ENCODE data around the gene OR51B5.

The OR51B5 gene, protein sequence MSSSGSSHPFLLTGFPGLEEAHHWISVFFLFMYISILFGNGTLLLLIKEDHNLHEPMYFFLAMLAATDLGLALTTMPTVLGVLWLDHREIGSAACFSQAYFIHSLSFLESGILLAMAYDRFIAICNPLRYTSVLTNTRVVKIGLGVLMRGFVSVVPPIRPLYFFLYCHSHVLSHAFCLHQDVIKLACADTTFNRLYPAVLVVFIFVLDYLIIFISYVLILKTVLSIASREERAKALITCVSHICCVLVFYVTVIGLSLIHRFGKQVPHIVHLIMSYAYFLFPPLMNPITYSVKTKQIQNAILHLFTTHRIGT

GRCh38 chr11:5343474-5344335 lies at the start of gene OR51B5:
Gene OR51B5, minus strand, starts transcription at chr11:5343524. Its CDS starts 0 bp downstream, at chr11:5343524.
- no peaks in the 10 kb centered on the region for H3K4me1 ChIP-seq (ENCODE audit: control insufficient read depth in 5 of 5, insufficient read depth in 5 of 5, low read length in 5 of 5)
- no peak within 1 kb of the TSS for H3K27ac ChIP-seq (ENCODE audit: low read depth, low read length)
- H3K9me3 ChIP-seq (ENCODE audit: control insufficient read depth in 5 of 5, low read length in 5 of 5): no peaks in the 10 kb centered on the region
- no peak within 1 kb of the TSS for H3K4me3 ChIP-seq (ENCODE audit: low read depth in 1 of 5, low read length in 5 of 5)
- no peak within 1 kb of the TSS for H3K9ac ChIP-seq (ENCODE audit: low read length in 5 of 5)
- no peaks in the 10 kb centered on the region for H3K27me3 ChIP-seq (ENCODE audit: control insufficient read depth in 5 of 5, insufficient read depth in 4 of 5, low read length in 5 of 5)
- no peaks in the 10 kb centered on the region for H3K36me3 ChIP-seq (ENCODE audit: control insufficient read depth in 5 of 5, insufficient read depth in 5 of 5, low read length in 5 of 5)

DNA sequence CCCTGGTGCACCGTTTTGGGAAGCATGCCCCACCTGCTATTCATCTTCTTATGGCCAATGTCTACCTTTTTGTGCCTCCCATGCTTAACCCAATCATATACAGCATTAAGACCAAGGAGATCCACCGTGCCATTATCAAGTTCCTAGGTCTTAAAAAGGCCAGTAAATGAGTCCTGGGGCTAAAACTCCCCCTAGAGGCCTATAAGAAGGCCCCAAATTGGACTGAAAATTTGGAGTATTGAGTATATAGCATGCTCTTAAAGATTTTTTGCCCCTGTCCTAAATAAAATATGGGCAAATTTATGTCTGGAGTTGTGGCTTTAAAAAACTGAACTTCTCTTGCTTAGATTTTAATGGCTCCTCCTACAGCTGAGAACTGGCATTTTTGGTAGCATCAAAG lies 46.9 kb upstream of the OR51B5 start:
- H3K4me3 ChIP-seq (ENCODE audit: low read depth in 1 of 5, low read length in 5 of 5): no peak overlapping the region
- H3K27me3 ChIP-seq (ENCODE audit: control insufficient read depth in 5 of 5, insufficient read depth in 4 of 5, low read length in 5 of 5): no peaks in the 10 kb centered on the region
- H3K4me1 ChIP-seq (ENCODE audit: control insufficient read depth in 5 of 5, insufficient read depth in 5 of 5, low read length in 5 of 5): no peaks in the 10 kb centered on the region
- no peak overlapping the region for H3K9ac ChIP-seq (ENCODE audit: low read length in 5 of 5)
- no peaks in the 10 kb centered on the region for H3K36me3 ChIP-seq (ENCODE audit: control insufficient read depth in 5 of 5, insufficient read depth in 5 of 5, low read length in 5 of 5)
- no peak overlapping the region for H3K27ac ChIP-seq (ENCODE audit: low read depth, low read length)
- H3K9me3 ChIP-seq (ENCODE audit: control insufficient read depth in 5 of 5, low read length in 5 of 5): no peaks in the 10 kb centered on the region

- H3K9ac ChIP-seq (ENCODE audit: low read length in 5 of 5): no peak overlapping the region
- no peak overlapping the region for H3K27ac ChIP-seq (ENCODE audit: low read depth, low read length)
- H3K36me3 ChIP-seq (ENCODE audit: control insufficient read depth in 5 of 5, insufficient read depth in 5 of 5, low read length in 5 of 5): no peaks in the 10 kb centered on the region
- H3K9me3 ChIP-seq (ENCODE audit: control insufficient read depth in 5 of 5, low read length in 5 of 5): no peaks in the 10 kb centered on the region
- no peaks in the 10 kb centered on the region for H3K27me3 ChIP-seq (ENCODE audit: control insufficient read depth in 5 of 5, insufficient read depth in 4 of 5, low read length in 5 of 5)
- H3K4me1 ChIP-seq (ENCODE audit: control insufficient read depth in 5 of 5, insufficient read depth in 5 of 5, low read length in 5 of 5): no peaks in the 10 kb centered on the region
- no peak overlapping the region for H3K4me3 ChIP-seq (ENCODE audit: low read depth in 1 of 5, low read length in 5 of 5)
Observed at GRCh38 chr11:5384335-5384734, 41.0 kb upstream of the OR51B5 start.

GRCh38 chr11:5383576-5383975 lies 40.3 kb upstream of the OR51B5 start, which contains the start of gene OR51M1:
Gene OR51M1, plus strand, starts transcription at chr11:5383812. Its CDS starts 5,587 bp downstream, at chr11:5389399.
- H3K9me3 ChIP-seq (ENCODE audit: control insufficient read depth in 5 of 5, low read length in 5 of 5): no peaks in the 10 kb centered on the region
- no peak within 1 kb of the TSS for H3K4me3 ChIP-seq (ENCODE audit: low read depth in 1 of 5, low read length in 5 of 5)
- H3K27ac ChIP-seq (ENCODE audit: low read depth, low read length): no peak within 1 kb of the TSS
- H3K4me1 ChIP-seq (ENCODE audit: control insufficient read depth in 5 of 5, insufficient read depth in 5 of 5, low read length in 5 of 5): no peaks in the 10 kb centered on the region
- no peak within 1 kb of the TSS for H3K9ac ChIP-seq (ENCODE audit: low read length in 5 of 5)
- H3K27me3 ChIP-seq (ENCODE audit: control insufficient read depth in 5 of 5, insufficient read depth in 4 of 5, low read length in 5 of 5): no peaks in the 10 kb centered on the region
- no peaks in the 10 kb centered on the region for H3K36me3 ChIP-seq (ENCODE audit: control insufficient read depth in 5 of 5, insufficient read depth in 5 of 5, low read length in 5 of 5)

DNA sequence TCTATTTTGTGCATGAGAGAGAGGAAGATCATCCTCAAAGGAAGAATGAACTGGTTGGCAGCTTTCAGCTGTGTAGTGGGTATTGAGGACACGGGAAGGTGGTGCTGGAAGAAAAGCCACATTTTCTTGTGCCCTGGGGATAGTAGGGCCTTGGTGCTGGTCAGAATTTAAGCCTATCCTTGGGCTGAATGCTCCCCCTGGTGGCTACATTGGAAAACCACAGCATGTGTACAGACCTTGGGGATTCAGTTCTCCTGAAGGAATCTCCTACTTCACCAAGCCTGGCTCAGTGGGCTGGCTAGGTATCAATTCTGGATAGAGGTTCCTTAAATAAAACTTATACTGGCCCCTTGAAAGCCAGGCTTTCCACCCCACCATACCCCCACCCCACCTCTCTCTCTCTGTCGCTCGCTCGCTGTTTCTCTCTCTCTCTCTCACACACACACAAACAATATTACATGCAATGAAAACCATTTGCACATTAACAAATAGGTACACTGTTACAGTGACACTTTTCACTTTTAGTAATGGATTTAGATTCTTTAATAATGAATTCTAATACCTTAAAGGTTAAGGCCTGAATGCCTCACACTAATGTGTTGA lies 37.5 kb upstream of the OR51B5 start:
- Histone ChIP-seq H3K4me3 (ENCODE audit: low read depth in 1 of 5, low read length in 5 of 5) (no peak overlapping the region), H3K9ac (ENCODE audit: low read length in 5 of 5) (no peak overlapping the region), H3K4me1 (ENCODE audit: control insufficient read depth in 5 of 5, insufficient read depth in 5 of 5, low read length in 5 of 5) (no peaks in the 10 kb centered on the region), H3K27me3 (ENCODE audit: control insufficient read depth in 5 of 5, insufficient read depth in 4 of 5, low read length in 5 of 5) (no peaks in the 10 kb centered on the region), H3K9me3 (ENCODE audit: control insufficient read depth in 5 of 5, low read length in 5 of 5) (no peaks in the 10 kb centered on the region), H3K36me3 (ENCODE audit: control insufficient read depth in 5 of 5, insufficient read depth in 5 of 5, low read length in 5 of 5) (no peaks in the 10 kb centered on the region), H3K27ac (ENCODE audit: low read depth, low read length) (no peak overlapping the region)

- H3K27me3 ChIP-seq (ENCODE audit: control insufficient read depth in 5 of 5, insufficient read depth in 4 of 5, low read length in 5 of 5): no peaks in the 10 kb centered on the region
- H3K36me3 ChIP-seq (ENCODE audit: control insufficient read depth in 5 of 5, insufficient read depth in 5 of 5, low read length in 5 of 5): no peaks in the 10 kb centered on the region
- H3K4me3 ChIP-seq (ENCODE audit: low read depth in 1 of 5, low read length in 5 of 5): no peak overlapping the region
- no peaks in the 10 kb centered on the region for H3K9me3 ChIP-seq (ENCODE audit: control insufficient read depth in 5 of 5, low read length in 5 of 5)
- peaks cover 0 to 9% (median 0%) of the 10 kb centered on the region in 5 donors for H3K4me1 ChIP-seq (ENCODE audit: control insufficient read depth in 5 of 5, insufficient read depth in 5 of 5, low read length in 5 of 5)
- no peak overlapping the region for H3K9ac ChIP-seq (ENCODE audit: low read length in 5 of 5)
- H3K27ac ChIP-seq (ENCODE audit: low read depth, low read length): no peak overlapping the region
Observed at GRCh38 chr11:5369789-5370188, 26.5 kb upstream of the OR51B5 start.

- Histone ChIP-seq H3K27ac (ENCODE audit: low read depth, low read length) (no peak overlapping the region), H3K4me1 (ENCODE audit: control insufficient read depth in 5 of 5, insufficient read depth in 5 of 5, low read length in 5 of 5) (peaks cover 0 to 9% (median 0%) of the 10 kb centered on the region in 5 donors), H3K36me3 (ENCODE audit: control insufficient read depth in 5 of 5, insufficient read depth in 5 of 5, low read length in 5 of 5) (no peaks in the 10 kb centered on the region), H3K9me3 (ENCODE audit: control insufficient read depth in 5 of 5, low read length in 5 of 5) (no peaks in the 10 kb centered on the region), H3K9ac (ENCODE audit: low read length in 5 of 5) (no peak overlapping the region), H3K4me3 (ENCODE audit: low read depth in 1 of 5, low read length in 5 of 5) (no peak overlapping the region), H3K27me3 (ENCODE audit: control insufficient read depth in 5 of 5, insufficient read depth in 4 of 5, low read length in 5 of 5) (no peaks in the 10 kb centered on the region)
Observed at GRCh38 chr11:5368502-5369043, 25.2 kb upstream of the OR51B5 start.

DNA sequence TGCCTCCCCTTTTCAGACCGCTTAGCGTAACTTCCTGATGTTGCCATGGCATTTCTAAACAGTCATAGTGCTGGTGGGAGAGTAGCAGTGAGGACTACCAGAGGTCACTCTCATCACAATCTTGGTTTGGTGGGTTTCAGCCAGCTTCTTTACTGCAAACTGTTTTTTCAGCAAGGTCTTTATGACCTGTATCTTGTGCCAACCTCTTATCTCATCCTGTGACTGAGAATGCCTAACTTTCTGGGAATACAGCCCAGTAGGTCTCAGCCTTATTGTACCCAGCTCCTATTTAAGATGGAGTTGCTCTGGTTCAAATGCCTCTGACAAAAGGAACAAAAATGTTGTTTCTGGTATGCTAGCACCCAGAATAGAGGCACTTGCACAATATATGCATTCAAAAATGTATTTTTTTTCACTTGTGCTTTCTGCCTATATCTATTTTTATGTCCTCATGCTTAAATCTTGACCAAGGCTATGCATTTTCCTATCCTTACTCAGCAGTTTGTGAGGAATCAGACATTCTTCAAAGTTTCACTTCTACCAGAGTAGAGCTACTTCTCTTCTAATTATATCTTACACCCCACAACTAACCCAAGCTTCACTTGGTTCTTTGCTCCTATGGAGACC lies 24.2 kb upstream of the OR51B5 start:
- Histone ChIP-seq H3K9me3 (ENCODE audit: control insufficient read depth in 5 of 5, low read length in 5 of 5) (no peaks in the 10 kb centered on the region), H3K4me1 (ENCODE audit: control insufficient read depth in 5 of 5, insufficient read depth in 5 of 5, low read length in 5 of 5) (peaks cover 0 to 9% (median 0%) of the 10 kb centered on the region in 5 donors), H3K27ac (ENCODE audit: low read depth, low read length) (no peak overlapping the region), H3K4me3 (ENCODE audit: low read depth in 1 of 5, low read length in 5 of 5) (no peak overlapping the region), H3K9ac (ENCODE audit: low read length in 5 of 5) (no peak overlapping the region), H3K27me3 (ENCODE audit: control insufficient read depth in 5 of 5, insufficient read depth in 4 of 5, low read length in 5 of 5) (no peaks in the 10 kb centered on the region), H3K36me3 (ENCODE audit: control insufficient read depth in 5 of 5, insufficient read depth in 5 of 5, low read length in 5 of 5) (no peaks in the 10 kb centered on the region)

DNA sequence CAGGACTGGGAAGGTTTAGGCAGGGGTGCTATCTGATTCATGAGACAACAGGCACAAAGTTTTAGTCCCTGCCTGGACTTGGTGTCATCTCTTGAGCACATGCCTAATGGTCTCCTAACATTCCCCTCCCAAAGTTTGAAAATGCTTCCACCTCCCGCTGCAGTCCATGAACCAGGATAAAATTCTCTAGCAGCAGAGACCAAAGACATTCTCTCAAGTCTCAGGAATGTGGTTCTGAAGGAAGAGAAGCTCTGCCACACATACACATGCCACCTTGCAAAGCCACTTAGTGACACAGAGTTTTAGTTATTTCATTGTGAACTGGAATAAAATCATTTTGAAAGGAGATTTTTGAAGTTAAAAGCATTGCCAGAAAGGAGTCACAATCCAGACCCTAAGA lies 23.5 kb upstream of the OR51B5 start:
- Histone ChIP-seq H3K27me3 (ENCODE audit: control insufficient read depth in 5 of 5, insufficient read depth in 4 of 5, low read length in 5 of 5) (no peaks in the 10 kb centered on the region), H3K36me3 (ENCODE audit: control insufficient read depth in 5 of 5, insufficient read depth in 5 of 5, low read length in 5 of 5) (no peaks in the 10 kb centered on the region), H3K9me3 (ENCODE audit: control insufficient read depth in 5 of 5, low read length in 5 of 5) (no peaks in the 10 kb centered on the region), H3K4me3 (ENCODE audit: low read depth in 1 of 5, low read length in 5 of 5) (no peak overlapping the region), H3K4me1 (ENCODE audit: control insufficient read depth in 5 of 5, insufficient read depth in 5 of 5, low read length in 5 of 5) (peaks cover 0 to 9% (median 0%) of the 10 kb centered on the region in 5 donors), H3K9ac (ENCODE audit: low read length in 5 of 5) (no peak overlapping the region), H3K27ac (ENCODE audit: low read depth, low read length) (no peak overlapping the region)

Data from subcutaneous abdominal adipose tissue (tissue), 5 donors.